ENCODE measurements around the gene FAM168A. TPM values are rescaled to one million over a fixed set of nuclear protein-coding genes. Genes with fewer than 3 reads are reported as not detected.
A peak's percentile ranks its signal among the peaks of the same experiment; 100 is the strongest.

FAM168A gene, protein sequence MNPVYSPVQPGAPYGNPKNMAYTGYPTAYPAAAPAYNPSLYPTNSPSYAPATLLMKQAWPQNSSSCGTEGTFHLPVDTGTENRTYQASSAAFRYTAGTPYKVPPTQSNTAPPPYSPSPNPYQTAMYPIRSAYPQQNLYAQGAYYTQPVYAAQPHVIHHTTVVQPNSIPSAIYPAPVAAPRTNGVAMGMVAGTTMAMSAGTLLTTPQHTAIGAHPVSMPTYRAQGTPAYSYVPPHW
- total RNA-seq (10 to 100 TPM; 22.4 to 41.8 (median 35.7) TPM), polyA plus RNA-seq (10 to 100 TPM in 2 of 3 donors, 1 to 10 TPM in 1; 7.7 to 23.5 (median 14.2) TPM)
- long read RNA-seq, donor 1, partial matches to known transcripts: 0 of 2 reads
- long read RNA-seq, donor 1, other reads (novel, unspliced or antisense): 0 of 2 reads
- long read RNA-seq, donor 2, partial matches to known transcripts: 0 of 3 reads
- long read RNA-seq, donor 2, other reads (novel, unspliced or antisense): 0 of 3 reads
- long read RNA-seq, donor 3: 0 reads
- long read RNA-seq, donor 4, partial matches to known transcripts: 1 of 1 reads
- long read RNA-seq, donor 4, other reads (novel, unspliced or antisense): 0 of 1 reads
- long read RNA-seq, donor 5, partial matches to known transcripts: 0 of 9 reads
- long read RNA-seq, donor 5, other reads (novel, unspliced or antisense): 9 of 9 reads
- long read RNA-seq, donor 6, partial matches to known transcripts: 0 of 6 reads
- long read RNA-seq, donor 6, other reads (novel, unspliced or antisense): 6 of 6 reads
- long read RNA-seq, donor 7, partial matches to known transcripts: 0 of 1 reads
- long read RNA-seq, donor 7, other reads (novel, unspliced or antisense): 0 of 1 reads
- long read RNA-seq, donor 8, full-length matches to known transcripts: 6 of 6 reads
- long read RNA-seq, donor 8, partial matches to known transcripts: 0 of 6 reads
- long read RNA-seq, donor 8, other reads (novel, unspliced or antisense): 0 of 6 reads
- long read RNA-seq, donor 9, partial matches to known transcripts: 0 of 2 reads
- long read RNA-seq, donor 9, other reads (novel, unspliced or antisense): 0 of 2 reads
- long read RNA-seq, donor 10, partial matches to known transcripts: 0 of 2 reads
- long read RNA-seq, donor 10, other reads (novel, unspliced or antisense): 0 of 2 reads

DNA sequence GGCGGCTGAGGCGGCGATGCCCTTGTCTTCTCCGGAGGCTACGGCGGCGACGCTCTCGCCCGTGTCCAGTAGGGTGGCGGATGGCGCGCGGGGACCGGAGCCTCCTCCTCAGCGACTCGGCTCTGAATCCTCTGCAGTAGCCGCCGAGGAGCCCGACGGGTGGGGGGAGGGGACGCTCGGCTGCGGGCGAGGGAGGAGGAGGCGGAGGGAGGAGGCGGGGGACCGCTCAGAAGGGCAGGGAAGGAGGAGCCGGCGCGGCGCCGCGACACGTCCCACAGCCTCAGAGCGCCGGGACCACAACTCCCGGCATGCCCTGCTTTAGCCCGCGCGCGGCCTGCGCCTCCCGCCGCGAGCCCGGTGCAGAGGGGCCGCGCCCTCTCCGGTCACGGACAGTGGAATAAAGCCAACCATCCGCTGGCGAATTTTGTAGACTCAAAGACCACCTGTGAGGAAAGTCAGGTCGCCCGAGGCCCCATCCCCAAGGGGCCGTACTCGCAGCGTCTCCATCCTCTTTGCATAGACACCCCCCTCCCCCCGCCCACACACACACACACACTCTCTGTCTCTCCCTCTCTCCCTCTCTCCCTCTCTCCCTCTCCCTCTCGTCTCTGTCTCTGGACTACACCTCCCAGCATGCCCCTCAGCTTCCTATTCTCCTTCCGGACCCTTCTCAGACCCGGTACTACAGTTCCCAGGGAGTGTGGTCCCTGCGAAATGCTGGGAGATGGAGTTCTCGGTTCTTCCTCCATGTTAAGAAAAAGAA is at the start of gene FAM168A:
FAM168A (minus strand) TSS at position 157 of the 763 bp plus-strand sequence. CDS start 129,638 bp downstream, outside the sequence.
- DNase-seq: peak; percentile 96 to 97 (median 97)
- intact Hi-C loops (cut with DNase I): no loop called here
- WGBS, 4 donors: 0 to 1% (median 0%) methylated on average over 7 to 64 of the region's 64 CpGs
- Histone ChIP-seq H3K4me3 (peak within 1 kb of the TSS; percentile 56 to 98 (median 73)), H3K36me3 (replicated peaks in 1 of 2) (no peaks in the 10 kb centered on the region), H3K27me3 (no peaks in the 10 kb centered on the region), H3K4me1 (replicated peaks in 1 of 2) (peaks cover 10 to 11% of the 10 kb centered on the region in 2 donors), H3K9me3 (replicated peaks in 1 of 3) (no peaks in the 10 kb centered on the region), H3K27ac (peak within 1 kb of the TSS; percentile 24 to 90 (median 62))
- TF ChIP-seq POLR2A (IDR thresholded peaks at IDR 0.05): peak; percentile 51 to 82
- TF ChIP-seq, protein P1, sequence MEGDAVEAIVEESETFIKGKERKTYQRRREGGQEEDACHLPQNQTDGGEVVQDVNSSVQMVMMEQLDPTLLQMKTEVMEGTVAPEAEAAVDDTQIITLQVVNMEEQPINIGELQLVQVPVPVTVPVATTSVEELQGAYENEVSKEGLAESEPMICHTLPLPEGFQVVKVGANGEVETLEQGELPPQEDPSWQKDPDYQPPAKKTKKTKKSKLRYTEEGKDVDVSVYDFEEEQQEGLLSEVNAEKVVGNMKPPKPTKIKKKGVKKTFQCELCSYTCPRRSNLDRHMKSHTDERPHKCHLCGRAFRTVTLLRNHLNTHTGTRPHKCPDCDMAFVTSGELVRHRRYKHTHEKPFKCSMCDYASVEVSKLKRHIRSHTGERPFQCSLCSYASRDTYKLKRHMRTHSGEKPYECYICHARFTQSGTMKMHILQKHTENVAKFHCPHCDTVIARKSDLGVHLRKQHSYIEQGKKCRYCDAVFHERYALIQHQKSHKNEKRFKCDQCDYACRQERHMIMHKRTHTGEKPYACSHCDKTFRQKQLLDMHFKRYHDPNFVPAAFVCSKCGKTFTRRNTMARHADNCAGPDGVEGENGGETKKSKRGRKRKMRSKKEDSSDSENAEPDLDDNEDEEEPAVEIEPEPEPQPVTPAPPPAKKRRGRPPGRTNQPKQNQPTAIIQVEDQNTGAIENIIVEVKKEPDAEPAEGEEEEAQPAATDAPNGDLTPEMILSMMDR (IDR thresholded peaks at IDR 0.05): peak in 5 of 6 experiments; percentile 18 to 68 (median 46)

- TF ChIP-seq, protein P1 (IDR thresholded peaks at IDR 0.05): no peak
- TF ChIP-seq POLR2A (IDR thresholded peaks at IDR 0.05): no peak
- Histone ChIP-seq H3K4me3 (peak overlapping the region in 1 of 4 donors; percentile 31), H3K27ac (peak overlapping the region in 1 of 5 donors; percentile 38), H3K27me3 (no peaks in the 10 kb centered on the region), H3K9me3 (replicated peaks in 1 of 3) (no peaks in the 10 kb centered on the region), H3K36me3 (replicated peaks in 1 of 2) (no peaks in the 10 kb centered on the region), H3K4me1 (replicated peaks in 1 of 2) (peaks cover 0 to 9% of the 10 kb centered on the region in 2 donors)
- DNase-seq: peak; percentile 84 to 95 (median 90)
- intact Hi-C loops (cut with DNase I): no loop called here
- 9 to 14% (median 13%) methylated on average over 9 to 23 of the region's 23 CpGs for WGBS, 4 donors
Measured at GRCh38 chr11:73647459-73648100, 49.7 kb upstream of the FAM168A start.

DNA sequence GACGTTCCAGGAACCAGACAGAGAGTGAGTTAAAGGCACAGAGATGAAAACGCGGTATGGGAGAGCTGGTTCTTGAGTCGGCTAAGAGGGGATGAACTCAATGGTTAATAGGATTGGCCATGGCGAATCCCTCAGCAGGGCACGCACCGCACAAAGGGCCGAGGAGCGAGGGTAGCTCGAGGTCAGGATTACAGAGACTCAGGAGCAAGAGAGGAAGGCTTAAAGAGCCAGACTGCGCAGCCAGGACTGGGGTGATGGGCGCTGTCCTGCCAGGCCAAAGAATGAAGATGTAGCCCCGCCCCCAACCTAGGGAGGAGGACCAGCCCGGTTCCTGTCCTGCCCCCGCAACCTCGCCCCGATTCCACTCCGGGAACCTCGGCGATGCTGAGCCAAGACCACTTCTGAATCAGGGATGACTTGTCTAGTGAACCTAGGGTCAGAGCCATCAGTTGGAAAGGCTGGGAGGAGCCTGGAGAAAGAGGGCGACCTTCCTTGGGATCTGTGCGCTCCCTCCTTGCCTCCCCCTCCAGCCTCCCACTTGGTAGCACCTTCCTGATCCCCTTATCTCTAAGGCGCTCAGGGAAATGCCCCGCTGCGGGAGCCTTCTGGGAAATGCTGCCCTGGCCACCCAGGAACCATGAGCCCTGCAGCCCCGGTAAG is 48.2 kb upstream of the FAM168A start, which contains the start of gene PLEKHB1:
PLEKHB1 (plus strand) TSS at position 610 of the 660 bp plus-strand sequence; CDS start at position 638, 28 bp downstream.
- Histone ChIP-seq H3K4me3 (no peak within 1 kb of the TSS), H3K36me3 (replicated peaks in 1 of 2) (no peaks in the 10 kb centered on the region), H3K27me3 (no peaks in the 10 kb centered on the region), H3K27ac (no peak within 1 kb of the TSS), H3K9me3 (replicated peaks in 1 of 3) (no peaks in the 10 kb centered on the region), H3K4me1 (replicated peaks in 1 of 2) (peaks cover 0 to 9% of the 10 kb centered on the region in 2 donors)
- intact Hi-C loops (cut with DNase I): no loop called here
- 55 to 62% (median 60%) methylated on average over 17 to 26 of the region's 26 CpGs for WGBS, 4 donors
- DNase-seq: no peak
- TF ChIP-seq, protein P1 (IDR thresholded peaks at IDR 0.05): no peak
- no peak for TF ChIP-seq POLR2A (IDR thresholded peaks at IDR 0.05)
